ENCODE results near the gene KLHL29. TPM values are rescaled to one million over a fixed set of nuclear protein-coding genes. Genes with fewer than 3 reads are reported as not detected.

The KLHL29 gene
- total RNA-seq, 1 experiment from 2014 or later: 16.7 TPM

- Histone ChIP-seq H4K20me1 (ENCODE audit: insufficient read depth) (no peaks in the 10 kb centered on the region), H3K4me1 (ENCODE audit: control insufficient read depth in 1 of 2, insufficient read depth in 2 of 2, low read length in 2 of 2) (no peaks in the 10 kb centered on the region), H3K4me3 (replicated peaks in 1 of 2; ENCODE audit: low read depth in 1 of 2, low read length in 2 of 2) (no peak overlapping the region), H3K9me2 (ENCODE audit: insufficient read depth) (no peaks in the 10 kb centered on the region), H3K9me3 (ENCODE audit: control insufficient read depth in 1 of 2, insufficient read depth in 1 of 2, low read depth in 1 of 2, low read length in 2 of 2) (no peaks in the 10 kb centered on the region; a peak in 1 of 4 replicates), H3K36me3 (ENCODE audit: control insufficient read depth in 1 of 2, insufficient read depth in 2 of 2, low read length in 2 of 2) (no peaks in the 10 kb centered on the region; a peak in 1 of 4 replicates), H3K9ac (ENCODE audit: low read length) (no peak overlapping the region), H3K4me2 (ENCODE audit: low read length) (no peak overlapping the region), H2AFZ (ENCODE audit: low read depth, low read length, poor library complexity, severe bottlenecking) (no peak overlapping the region), H3K79me2 (ENCODE audit: insufficient read depth, low read length) (no peaks in the 10 kb centered on the region), H3K27ac (ENCODE audit: low read depth, low read length) (no peak overlapping the region), H3K27me3 (ENCODE audit: insufficient read depth, low read length) (peaks cover 39% of the 10 kb centered on the region)
- no peak for TF ChIP-seq ZFX (IDR thresholded peaks at IDR 0.05)
- TF ChIP-seq POLR2AphosphoS5 (IDR thresholded peaks at IDR 0.05; ENCODE audit: low read depth, low read length): no peak
- TF ChIP-seq, protein P1, sequence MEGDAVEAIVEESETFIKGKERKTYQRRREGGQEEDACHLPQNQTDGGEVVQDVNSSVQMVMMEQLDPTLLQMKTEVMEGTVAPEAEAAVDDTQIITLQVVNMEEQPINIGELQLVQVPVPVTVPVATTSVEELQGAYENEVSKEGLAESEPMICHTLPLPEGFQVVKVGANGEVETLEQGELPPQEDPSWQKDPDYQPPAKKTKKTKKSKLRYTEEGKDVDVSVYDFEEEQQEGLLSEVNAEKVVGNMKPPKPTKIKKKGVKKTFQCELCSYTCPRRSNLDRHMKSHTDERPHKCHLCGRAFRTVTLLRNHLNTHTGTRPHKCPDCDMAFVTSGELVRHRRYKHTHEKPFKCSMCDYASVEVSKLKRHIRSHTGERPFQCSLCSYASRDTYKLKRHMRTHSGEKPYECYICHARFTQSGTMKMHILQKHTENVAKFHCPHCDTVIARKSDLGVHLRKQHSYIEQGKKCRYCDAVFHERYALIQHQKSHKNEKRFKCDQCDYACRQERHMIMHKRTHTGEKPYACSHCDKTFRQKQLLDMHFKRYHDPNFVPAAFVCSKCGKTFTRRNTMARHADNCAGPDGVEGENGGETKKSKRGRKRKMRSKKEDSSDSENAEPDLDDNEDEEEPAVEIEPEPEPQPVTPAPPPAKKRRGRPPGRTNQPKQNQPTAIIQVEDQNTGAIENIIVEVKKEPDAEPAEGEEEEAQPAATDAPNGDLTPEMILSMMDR (IDR thresholded peaks at IDR 0.05 in 2 of 3, conservative IDR thresholded peaks at IDR 0.05 in 1 of 3; ENCODE audit: borderline replicate concordance in 1 of 3, insufficient read depth in 1 of 3, low read depth in 2 of 3, low read length in 2 of 3): no peak
- TF ChIP-seq RAD21 (IDR thresholded peaks at IDR 0.05; ENCODE audit: low read depth): no peak
- no peak for TF ChIP-seq EZH2 (IDR thresholded peaks at IDR 0.05)
- TF ChIP-seq SRF (IDR thresholded peaks at IDR 0.05; ENCODE audit: low read depth): no peak
- TF ChIP-seq ATF3 (IDR thresholded peaks at IDR 0.05): no peak
- TF ChIP-seq, protein P2, sequence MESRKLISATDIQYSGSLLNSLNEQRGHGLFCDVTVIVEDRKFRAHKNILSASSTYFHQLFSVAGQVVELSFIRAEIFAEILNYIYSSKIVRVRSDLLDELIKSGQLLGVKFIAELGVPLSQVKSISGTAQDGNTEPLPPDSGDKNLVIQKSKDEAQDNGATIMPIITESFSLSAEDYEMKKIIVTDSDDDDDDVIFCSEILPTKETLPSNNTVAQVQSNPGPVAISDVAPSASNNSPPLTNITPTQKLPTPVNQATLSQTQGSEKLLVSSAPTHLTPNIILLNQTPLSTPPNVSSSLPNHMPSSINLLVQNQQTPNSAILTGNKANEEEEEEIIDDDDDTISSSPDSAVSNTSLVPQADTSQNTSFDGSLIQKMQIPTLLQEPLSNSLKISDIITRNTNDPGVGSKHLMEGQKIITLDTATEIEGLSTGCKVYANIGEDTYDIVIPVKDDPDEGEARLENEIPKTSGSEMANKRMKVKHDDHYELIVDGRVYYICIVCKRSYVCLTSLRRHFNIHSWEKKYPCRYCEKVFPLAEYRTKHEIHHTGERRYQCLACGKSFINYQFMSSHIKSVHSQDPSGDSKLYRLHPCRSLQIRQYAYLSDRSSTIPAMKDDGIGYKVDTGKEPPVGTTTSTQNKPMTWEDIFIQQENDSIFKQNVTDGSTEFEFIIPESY (IDR thresholded peaks at IDR 0.05; ENCODE audit: extremely low read depth, insufficient replicate concordance, low read length): no peak
- TF ChIP-seq, protein P3, sequence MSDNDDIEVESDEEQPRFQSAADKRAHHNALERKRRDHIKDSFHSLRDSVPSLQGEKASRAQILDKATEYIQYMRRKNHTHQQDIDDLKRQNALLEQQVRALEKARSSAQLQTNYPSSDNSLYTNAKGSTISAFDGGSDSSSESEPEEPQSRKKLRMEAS (IDR thresholded peaks at IDR 0.05): no peak
- no peak for TF ChIP-seq EGR1 (IDR thresholded peaks at IDR 0.05; ENCODE audit: low read depth)
- TF ChIP-seq SIN3A (IDR thresholded peaks at IDR 0.05; ENCODE audit: low read depth): no peak
- no peak for TF ChIP-seq SP1 (IDR thresholded peaks at IDR 0.05; ENCODE audit: low read depth)
- TF ChIP-seq JUND (IDR thresholded peaks at IDR 0.05): no peak
- TF ChIP-seq YY1 (IDR thresholded peaks at IDR 0.05; ENCODE audit: extremely low read depth, insufficient replicate concordance, low read depth, low read length): no peak
- no peak for TF ChIP-seq POLR2A (IDR thresholded peaks at IDR 0.05; ENCODE audit: borderline replicate concordance, extremely low read depth, insufficient read depth, insufficient read length)
- no peak for TF ChIP-seq CEBPB (IDR thresholded peaks at IDR 0.05; ENCODE audit: low read depth)
- no peak for TF ChIP-seq EZH2phosphoT487 (IDR thresholded peaks at IDR 0.05; ENCODE audit: borderline replicate concordance)
- no peak for TF ChIP-seq TCF7L2 (IDR thresholded peaks at IDR 0.05; ENCODE audit: borderline replicate concordance, extremely low read depth, insufficient read depth, insufficient read length)
- TF ChIP-seq REST (IDR thresholded peaks at IDR 0.05; ENCODE audit: low read depth): no peak
- no peak for TF ChIP-seq FOSL1 (IDR thresholded peaks at IDR 0.05; ENCODE audit: low read depth)
- DNase-seq (ENCODE audit: low read depth, low spot score): no peak
- CTCF ChIA-PET: no interaction called here
- intact Hi-C loops (cut with micrococcal nuclease): no loop called here
- RAD21 ChIA-PET (ENCODE audit: low non-redundant PET in 1 of 2, low total read pairs in 2 of 2, uncharacterized antibody in 2 of 2, unreplicated experiment in 2 of 2): no interaction called here
- POLR2A ChIA-PET: no interaction called here
- no peak for ATAC-seq
- BruUV-seq (replicated peaks): no TSS peak
Measured at GRCh38 chr2:23342075-23342474, 42.9 kb upstream of the KLHL29 start.
